Left renal pelvis (tissue), 4 donors: ENCODE data around the gene BRCA2. TPM values are rescaled to one million over a fixed set of nuclear protein-coding genes. Genes with fewer than 3 reads are reported as not detected.

Source experiments
- DNase-seq, 4 donors: peaks; one replicate each; pipeline ENCODE4 v3.0.0-alpha.2; 2013; ENCODE audit warnings: low read depth in 4 of 4, low spot score in 3 of 4
- polyA plus RNA-seq, 4 donors: library from polyadenylated mRNA; unstranded; fragments of 120-200 nt; gene quantifications; one replicate each; pipeline ENCODE4 v1.2.1, GENCODE V29; 2013; ENCODE audit not compliant: insufficient read length in 4 of 4

Gene BRCA2
- polyA plus RNA-seq, 4 donors, result 6.0 to 9.0 (median 7.6) TPM

- no peak for DNase-seq
These were observed 111.1 kb downstream of the BRCA2 start for GRCh38 chr13:32426191-32426989.

GRCh38 chr13:32426990-32427851, 111.9 kb downstream of the BRCA2 start:
- no peak for DNase-seq

GRCh38 chr13:32427852-32428580, 112.7 kb downstream of the BRCA2 start, which contains the start of gene N4BP2L1:
Gene N4BP2L1 (minus strand): TSS chr13:32428130. CDS start chr13:32428082, 48 bp downstream.
- DNase-seq, result peak in 3 of 4 donors; percentile 60 to 71 (median 62)

GRCh38 chr13:32428581-32429432, 113.5 kb downstream of the BRCA2 start:
- DNase-seq, result no peak

- no peak for DNase-seq
These were observed 114.2 kb downstream of the BRCA2 start for GRCh38 chr13:32429433-32429909.

GRCh38 chr13:32430018-32430747, 114.9 kb downstream of the BRCA2 start:
- no peak for DNase-seq

- no peak for DNase-seq
These were observed 116.1 kb downstream of the BRCA2 start for GRCh38 chr13:32431361-32431760.

- no peak for DNase-seq
These were observed 117.5 kb downstream of the BRCA2 start for GRCh38 chr13:32432856-32433255.

- DNase-seq, result no peak
These were observed 123.6 kb downstream of the BRCA2 start for GRCh38 chr13:32438871-32439270.

- no peak for DNase-seq
These were observed 127.8 kb downstream of the BRCA2 start for GRCh38 chr13:32443111-32443510.

GRCh38 chr13:32445461-32445860, 130.2 kb downstream of the BRCA2 start:
- DNase-seq, result no peak

GRCh38 chr13:32446220-32446619, 130.9 kb downstream of the BRCA2 start:
- no peak for DNase-seq

GRCh38 chr13:32446773-32447465, 131.6 kb downstream of the BRCA2 start:
- DNase-seq, result no peak

GRCh38 chr13:32447894-32448623, 132.8 kb downstream of the BRCA2 start:
- no peak for DNase-seq

- no peak for DNase-seq
These were observed 133.7 kb downstream of the BRCA2 start for GRCh38 chr13:32448972-32449371.
